HG02588 (cell line): ENCODE results near the gene MKRN2.
A peak's percentile ranks its signal among the peaks of the same experiment; 100 is the strongest.

Source experiments
- ATAC-seq: cut with Tn5 transposase; IDR thresholded peaks from one replicate; pipeline ENCODE4 v1.9.1; 2021; ENCODE audit warnings: mild to moderate bottlenecking, moderate library complexity; ENCODE audit not compliant: unreplicated experiment

MKRN2 gene

GRCh38 chr3:12549971-12550760 lies 6.7 kb upstream of the MKRN2 start:
- no peak for ATAC-seq

GRCh38 chr3:12553921-12554391 lies 2.9 kb upstream of the MKRN2 start:
- ATAC-seq: no peak

- no peak for ATAC-seq
Observed at GRCh38 chr3:12556314-12556689, 585 bp upstream of the MKRN2 start.

- no peak for ATAC-seq
Observed at GRCh38 chr3:12557473-12558100, 700 bp downstream of the MKRN2 start.

- no peak for ATAC-seq
Observed at GRCh38 chr3:12558706-12559105, 1.8 kb downstream of the MKRN2 start.

- no peak for ATAC-seq
Observed at GRCh38 chr3:12559520-12559919, 2.6 kb downstream of the MKRN2 start.

- ATAC-seq: peak; percentile 30
Observed at GRCh38 chr3:12560505-12561190, 3.8 kb downstream of the MKRN2 start.

GRCh38 chr3:12561397-12561796 lies 4.5 kb downstream of the MKRN2 start:
- ATAC-seq: no peak

- ATAC-seq: no peak
Observed at GRCh38 chr3:12562451-12562850, 5.6 kb downstream of the MKRN2 start.

GRCh38 chr3:12566976-12567375 lies 10.1 kb downstream of the MKRN2 start:
- no peak for ATAC-seq

- ATAC-seq: no peak
Observed at GRCh38 chr3:12568747-12569146, 11.9 kb downstream of the MKRN2 start.

GRCh38 chr3:12569836-12570235 lies 12.9 kb downstream of the MKRN2 start:
- ATAC-seq: no peak

- no peak for ATAC-seq
Observed at GRCh38 chr3:12571986-12572385, 15.1 kb downstream of the MKRN2 start.

GRCh38 chr3:12574131-12574530 lies 17.2 kb downstream of the MKRN2 start:
- no peak for ATAC-seq

GRCh38 chr3:12574661-12575060 lies 17.8 kb downstream of the MKRN2 start:
- no peak for ATAC-seq

GRCh38 chr3:12577379-12577778 lies 20.5 kb downstream of the MKRN2 start:
- no peak for ATAC-seq

- ATAC-seq: no peak
Observed at GRCh38 chr3:12578742-12579141, 21.9 kb downstream of the MKRN2 start.

GRCh38 chr3:12579456-12579855 lies 22.6 kb downstream of the MKRN2 start:
- ATAC-seq: no peak

GRCh38 chr3:12579905-12580304 lies 23.0 kb downstream of the MKRN2 start:
- no peak for ATAC-seq

GRCh38 chr3:12582730-12583129 lies 25.8 kb downstream of the MKRN2 start:
- ATAC-seq: no peak

GRCh38 chr3:12583280-12583679 lies 26.4 kb downstream of the MKRN2 start:
- ATAC-seq: no peak

- ATAC-seq: no peak
Observed at GRCh38 chr3:12584083-12584482, 27.2 kb downstream of the MKRN2 start.
